Dendritic cell treated with granulocyte-macrophage colony-stimulating factor and Interleukin-4, amounts not matched to agents 40 ng/mL and 50 ng/mL, for 4 days (primary cell): ENCODE data around the gene IMPACT.

Experiments used
- H3K27ac Mint-ChIP-seq: one replicate; pipeline ENCODE4 v1.8.0; 2022; ENCODE audit warnings: mild to moderate bottlenecking, mixed read lengths
- H3K27me3 Mint-ChIP-seq: one replicate; pipeline ENCODE4 v1.8.0; 2022; ENCODE audit warnings: mild to moderate bottlenecking, mixed read lengths
- H3K36me3 Mint-ChIP-seq: one replicate; pipeline ENCODE4 v1.8.0; 2022; ENCODE audit warnings: low read depth, mixed read lengths
- H3K4me1 Mint-ChIP-seq: one replicate; pipeline ENCODE4 v1.8.0; 2022; ENCODE audit warnings: low read depth, mixed read lengths
- H3K4me3 Mint-ChIP-seq: one replicate; pipeline ENCODE4 v1.8.0; 2022; ENCODE audit warnings: mild to moderate bottlenecking, moderate library complexity, mixed read lengths
- H3K9me3 Mint-ChIP-seq: one replicate; pipeline ENCODE4 v1.8.0; 2022; ENCODE audit warnings: mixed read lengths
- intact Hi-C: fragments of 100-400 bp; cut with micrococcal nuclease; formaldehyde crosslinking; loops from one replicate; pipeline ENCODE4 v1.15.0; 2022

IMPACT gene

GRCh38 chr18:24474406-24474805 lies 47.9 kb downstream of the IMPACT start:
- intact Hi-C loops = no loop called here
- Mint-ChIP-seq H3K4me3 (no peak overlapping the region), H3K27me3 (no peaks in the 10 kb centered on the region), H3K9me3 (no peaks in the 10 kb centered on the region), H3K36me3 (no peaks in the 10 kb centered on the region), H3K4me1 (peaks cover 21% of the 10 kb centered on the region), H3K27ac (no peak overlapping the region)

DNA sequence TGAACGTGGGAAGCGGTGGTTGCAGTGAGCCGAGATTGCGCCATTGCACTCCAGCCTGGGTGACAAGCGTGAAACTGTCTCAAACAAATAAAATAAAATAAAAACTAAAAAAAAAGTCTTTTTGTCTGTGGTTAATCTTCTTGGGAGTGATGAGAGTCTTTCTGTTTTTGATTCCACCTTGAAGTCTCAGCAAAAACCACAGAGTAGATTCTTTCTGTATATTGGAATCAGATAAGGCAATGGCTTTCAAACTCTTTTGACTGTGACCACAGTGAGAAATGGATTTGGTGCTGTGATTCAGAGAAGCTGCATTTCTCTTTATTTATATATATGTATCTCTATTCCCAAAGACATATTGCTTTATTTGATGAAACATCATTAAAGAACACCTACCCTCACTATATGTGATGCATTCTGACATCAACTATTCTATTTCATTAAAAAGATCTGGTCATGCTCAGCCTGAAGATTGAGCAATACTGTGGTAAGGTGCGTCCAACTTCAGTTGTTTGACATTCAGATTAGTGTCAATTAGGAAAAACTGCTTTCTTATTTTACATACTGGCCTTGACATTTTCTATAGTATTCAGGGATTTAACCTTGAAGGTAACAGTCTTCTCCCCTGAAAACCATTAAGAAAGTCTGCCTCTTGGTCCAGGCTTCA lies 49.6 kb downstream of the IMPACT start:
- Mint-ChIP-seq H3K36me3 (peaks cover 6% of the 10 kb centered on the region), H3K4me3 (no peak overlapping the region), H3K4me1 (peaks cover 21% of the 10 kb centered on the region), H3K27me3 (no peaks in the 10 kb centered on the region), H3K27ac (no peak overlapping the region), H3K9me3 (peaks cover 9% of the 10 kb centered on the region)
- intact Hi-C loops = no loop called here

DNA sequence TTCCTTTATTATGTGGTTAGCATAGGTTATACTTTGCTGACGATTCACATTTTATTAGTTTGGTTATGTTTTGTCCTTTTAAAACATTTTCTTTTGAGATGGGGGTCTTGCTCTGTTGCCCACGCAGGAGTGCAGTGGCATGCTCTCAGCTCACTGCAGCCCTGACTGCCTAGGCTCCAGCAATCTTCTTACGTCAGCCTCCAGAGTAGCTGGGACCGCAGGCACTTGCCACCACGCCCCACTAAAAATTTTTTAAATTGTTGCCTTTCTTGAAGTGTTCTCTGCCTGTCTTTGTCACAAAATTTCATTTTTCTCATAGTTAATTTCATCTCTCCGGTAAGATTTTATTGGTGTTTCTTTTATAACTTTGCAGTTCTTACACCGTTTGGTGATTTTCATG lies 52.9 kb downstream of the IMPACT start:
- intact Hi-C loops = no loop called here
- Mint-ChIP-seq H3K9me3 (peaks cover 9% of the 10 kb centered on the region), H3K27me3 (no peaks in the 10 kb centered on the region), H3K27ac (no peak overlapping the region), H3K36me3 (peaks cover 6% of the 10 kb centered on the region), H3K4me1 (peaks cover 9% of the 10 kb centered on the region), H3K4me3 (no peak overlapping the region)

- Mint-ChIP-seq H3K27ac (no peak overlapping the region), H3K9me3 (peaks cover 9% of the 10 kb centered on the region), H3K4me3 (no peak overlapping the region), H3K27me3 (no peaks in the 10 kb centered on the region), H3K4me1 (peaks cover 16% of the 10 kb centered on the region), H3K36me3 (peaks cover 6% of the 10 kb centered on the region)
- intact Hi-C loops = no loop called here
Observed at GRCh38 chr18:24482821-24483220, 56.4 kb downstream of the IMPACT start.

GRCh38 chr18:24485681-24486080 lies 59.2 kb downstream of the IMPACT start:
- Mint-ChIP-seq H3K27ac (no peak overlapping the region), H3K9me3 (no peaks in the 10 kb centered on the region), H3K36me3 (no peaks in the 10 kb centered on the region), H3K4me3 (no peak overlapping the region), H3K27me3 (no peaks in the 10 kb centered on the region), H3K4me1 (peaks cover 22% of the 10 kb centered on the region)
- intact Hi-C loops = loop anchor here (2.0 to 5.0 kb wide), 3 partner anchors 38 to 241 kb away; partner anchors contain the start of gene IMPACT

DNA sequence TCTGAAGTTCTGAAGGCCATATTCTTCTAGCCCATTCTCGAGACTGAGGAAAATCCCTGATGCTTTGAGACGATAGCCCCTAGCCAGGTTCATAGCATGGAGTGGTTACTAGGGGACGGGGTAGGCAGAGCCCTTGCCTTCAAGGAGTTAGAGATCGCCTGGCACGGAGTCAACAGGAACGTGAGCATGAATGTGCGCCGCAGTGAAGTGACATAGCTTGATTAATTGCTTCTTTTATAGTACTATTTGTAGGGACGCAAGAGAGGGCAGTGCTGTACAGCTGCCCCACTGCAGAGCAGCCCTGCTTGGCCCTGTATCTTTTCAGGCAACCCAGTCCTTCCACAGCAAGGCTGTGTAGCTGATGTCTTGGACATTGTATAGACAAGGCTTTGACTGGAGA lies 60.2 kb downstream of the IMPACT start:
- Mint-ChIP-seq H3K36me3 (no peaks in the 10 kb centered on the region), H3K4me3 (no peak overlapping the region), H3K27me3 (no peaks in the 10 kb centered on the region), H3K27ac (no peak overlapping the region), H3K4me1 (peaks cover 22% of the 10 kb centered on the region), H3K9me3 (no peaks in the 10 kb centered on the region)
- intact Hi-C loops = loop anchor here (2.0 to 5.0 kb wide), 3 partner anchors 39 to 240 kb away; partner anchors contain the start of gene IMPACT

DNA sequence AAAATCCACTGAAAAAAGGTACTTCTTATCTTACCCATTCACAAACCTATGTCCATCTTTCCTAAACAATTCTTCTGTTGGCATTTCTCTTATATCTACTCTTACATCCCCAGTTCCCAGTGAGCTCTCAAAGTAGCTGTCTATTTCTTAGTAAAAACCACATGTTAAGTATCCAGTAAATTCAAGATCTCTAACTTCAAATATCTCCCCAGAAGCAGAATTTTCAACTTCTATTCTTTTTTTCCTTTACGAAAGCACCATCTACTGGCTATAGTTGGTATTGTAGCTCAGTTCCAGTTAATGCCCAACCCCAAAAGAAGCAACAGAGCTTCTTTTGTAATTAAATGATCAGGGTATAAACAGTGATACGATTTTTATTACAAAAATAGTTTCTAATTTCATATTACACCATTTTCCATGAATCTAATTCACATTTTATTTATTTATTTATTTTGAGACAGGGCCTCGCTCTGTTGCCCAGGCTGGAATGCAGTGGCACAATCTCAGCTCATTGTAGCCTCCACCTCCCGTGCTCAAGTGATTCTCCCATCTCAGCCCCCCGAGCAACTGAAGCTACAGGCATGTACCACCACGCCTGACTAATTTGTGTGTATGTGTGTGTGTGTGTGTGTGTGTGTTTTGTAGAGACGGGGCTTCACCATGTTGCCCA lies 62.5 kb downstream of the IMPACT start:
- Mint-ChIP-seq H3K4me1 (peaks cover 22% of the 10 kb centered on the region), H3K27me3 (no peaks in the 10 kb centered on the region), H3K27ac (no peak overlapping the region), H3K4me3 (no peak overlapping the region), H3K9me3 (no peaks in the 10 kb centered on the region), H3K36me3 (no peaks in the 10 kb centered on the region)
- intact Hi-C loops = loop anchor here (1.0 to 5.0 kb wide), 4 partner anchors 42 to 312 kb away; partner anchors contain the start of gene IMPACT

- Mint-ChIP-seq H3K27ac (no peak overlapping the region), H3K4me3 (no peak overlapping the region), H3K36me3 (no peaks in the 10 kb centered on the region), H3K27me3 (no peaks in the 10 kb centered on the region), H3K4me1 (peaks cover 17% of the 10 kb centered on the region), H3K9me3 (no peaks in the 10 kb centered on the region)
- intact Hi-C loops = no loop called here
Observed at GRCh38 chr18:24490539-24490938, 64.1 kb downstream of the IMPACT start.

- Mint-ChIP-seq H3K4me1 (peaks cover 15% of the 10 kb centered on the region), H3K27me3 (no peaks in the 10 kb centered on the region), H3K4me3 (no peak overlapping the region), H3K27ac (no peak overlapping the region), H3K9me3 (no peaks in the 10 kb centered on the region), H3K36me3 (no peaks in the 10 kb centered on the region)
- intact Hi-C loops = no loop called here
Observed at GRCh38 chr18:24491927-24492834, 65.7 kb downstream of the IMPACT start.

DNA sequence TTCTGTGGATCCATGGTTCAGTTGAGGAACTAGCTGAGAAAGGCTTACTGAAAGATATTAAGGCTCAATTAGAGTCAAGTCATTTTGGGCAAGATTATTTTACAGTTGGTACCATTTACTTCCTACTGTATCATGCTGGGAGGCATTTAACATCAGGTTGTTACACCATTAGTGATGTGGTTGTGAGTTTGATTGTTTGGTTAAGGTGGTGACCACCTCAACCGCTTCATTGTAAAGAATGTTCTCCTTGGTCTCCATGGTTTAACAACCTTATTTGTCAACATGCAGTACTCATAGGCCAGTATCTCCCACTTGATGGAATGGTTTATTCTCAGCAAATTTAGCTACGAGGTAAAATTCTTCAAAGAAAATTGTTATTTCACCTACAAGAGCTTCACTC lies 68.1 kb downstream of the IMPACT start:
- Mint-ChIP-seq H3K27me3 (no peaks in the 10 kb centered on the region), H3K4me1 (no peaks in the 10 kb centered on the region), H3K4me3 (no peak overlapping the region), H3K36me3 (no peaks in the 10 kb centered on the region), H3K9me3 (no peaks in the 10 kb centered on the region), H3K27ac (no peak overlapping the region)
- intact Hi-C loops = no loop called here

GRCh38 chr18:24497031-24497754 lies 70.7 kb downstream of the IMPACT start:
- intact Hi-C loops = no loop called here
- Mint-ChIP-seq H3K4me3 (no peak overlapping the region), H3K27ac (no peak overlapping the region), H3K36me3 (no peaks in the 10 kb centered on the region), H3K27me3 (no peaks in the 10 kb centered on the region), H3K4me1 (no peaks in the 10 kb centered on the region), H3K9me3 (no peaks in the 10 kb centered on the region)

- no peak overlapping the region for H3K4me3 Mint-ChIP-seq
- no peaks in the 10 kb centered on the region for H3K9me3 Mint-ChIP-seq
- no peak overlapping the region for H3K27ac Mint-ChIP-seq
- intact Hi-C loops = no loop called here
- H3K4me1 Mint-ChIP-seq = no peaks in the 10 kb centered on the region
- no peaks in the 10 kb centered on the region for H3K27me3 Mint-ChIP-seq
- H3K36me3 Mint-ChIP-seq = no peaks in the 10 kb centered on the region
Observed at GRCh38 chr18:24499814-24500213, 73.3 kb downstream of the IMPACT start.

DNA sequence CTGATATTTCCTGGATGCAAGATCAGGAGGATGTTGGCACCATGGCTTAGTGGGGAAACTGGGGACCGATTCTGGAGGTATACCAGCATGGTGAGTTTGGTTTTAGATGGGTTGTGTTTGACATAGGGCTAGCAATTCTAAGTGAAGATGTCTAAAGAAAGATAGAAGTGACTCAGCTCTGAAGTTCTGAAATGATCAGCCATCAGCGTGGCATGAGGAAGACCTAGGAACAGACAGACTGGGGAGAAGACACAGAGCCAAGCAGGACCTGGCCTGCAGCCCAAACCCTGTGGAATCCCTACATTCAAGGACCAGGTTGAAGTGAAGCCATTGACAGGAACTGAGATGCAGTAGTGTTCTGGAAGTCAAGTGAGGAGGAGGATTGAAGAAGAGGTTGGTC lies 73.7 kb downstream of the IMPACT start:
- Mint-ChIP-seq H3K4me1 (no peaks in the 10 kb centered on the region), H3K27me3 (no peaks in the 10 kb centered on the region), H3K36me3 (no peaks in the 10 kb centered on the region), H3K27ac (no peak overlapping the region), H3K4me3 (no peak overlapping the region), H3K9me3 (no peaks in the 10 kb centered on the region)
- intact Hi-C loops = no loop called here
